ENCODE results near the gene EGF. TPM values are rescaled to one million over a fixed set of nuclear protein-coding genes. Genes with fewer than 3 reads are reported as not detected.

The EGF gene
- total and polyA plus RNA-seq, 12 donors, result 0.54 to 16.4 (median 11.7) TPM

GRCh38 chr4:109977854-109978501 lies 65.3 kb downstream of the EGF start:
- Histone ChIP-seq H3K4me1 (peaks cover 0 to 8% (median 0%) of the 10 kb centered on the region in 9 donors), H3K9me3 (no peaks in the 10 kb centered on the region), H3K27me3 (peaks cover 0 to 4% (median 0%) of the 10 kb centered on the region in 7 donors), H3K4me3 (no peak overlapping the region), H3K36me3 (no peaks in the 10 kb centered on the region), H3K27ac (no peak overlapping the region)
- WGBS, 2 donors, result 86 to 87% methylated on average over 2 of the region's 2 CpGs
- no peak for DNase-seq
- ATAC-seq, result no peak
- peak; percentile 29 to 81 (median 72) for TF ChIP-seq CTCF (IDR thresholded peaks at IDR 0.05)
- intact Hi-C loops (cut with DNase I), result loop anchor here (1.0 to 10.0 kb wide), 8 partner anchors 143 to 1323 kb away; partner anchors contain the start of genes CASP6 (in 1 of the 10), GAR1 (in 1 of the 10) and OSTC (in 1 of the 10)

GRCh38 chr4:109978704-109979454 lies 66.2 kb downstream of the EGF start:
- Histone ChIP-seq H3K9me3 (no peaks in the 10 kb centered on the region), H3K27ac (no peak overlapping the region), H3K36me3 (no peaks in the 10 kb centered on the region), H3K4me1 (peaks cover 0 to 8% (median 0%) of the 10 kb centered on the region in 9 donors), H3K4me3 (no peak overlapping the region), H3K27me3 (peaks cover 0 to 4% (median 0%) of the 10 kb centered on the region in 7 donors)
- DNase-seq (no peak), ATAC-seq (no peak)
- no peak for TF ChIP-seq CTCF (IDR thresholded peaks at IDR 0.05)
- 63 to 67% methylated on average over 5 of the region's 5 CpGs for WGBS, 2 donors
- intact Hi-C loops (cut with DNase I), result loop anchor here (1.0 to 10.0 kb wide), 8 partner anchors 144 to 1324 kb away; partner anchors contain the start of genes CASP6 (in 1 of the 10), GAR1 (in 1 of the 10) and OSTC (in 1 of the 10)

DNA sequence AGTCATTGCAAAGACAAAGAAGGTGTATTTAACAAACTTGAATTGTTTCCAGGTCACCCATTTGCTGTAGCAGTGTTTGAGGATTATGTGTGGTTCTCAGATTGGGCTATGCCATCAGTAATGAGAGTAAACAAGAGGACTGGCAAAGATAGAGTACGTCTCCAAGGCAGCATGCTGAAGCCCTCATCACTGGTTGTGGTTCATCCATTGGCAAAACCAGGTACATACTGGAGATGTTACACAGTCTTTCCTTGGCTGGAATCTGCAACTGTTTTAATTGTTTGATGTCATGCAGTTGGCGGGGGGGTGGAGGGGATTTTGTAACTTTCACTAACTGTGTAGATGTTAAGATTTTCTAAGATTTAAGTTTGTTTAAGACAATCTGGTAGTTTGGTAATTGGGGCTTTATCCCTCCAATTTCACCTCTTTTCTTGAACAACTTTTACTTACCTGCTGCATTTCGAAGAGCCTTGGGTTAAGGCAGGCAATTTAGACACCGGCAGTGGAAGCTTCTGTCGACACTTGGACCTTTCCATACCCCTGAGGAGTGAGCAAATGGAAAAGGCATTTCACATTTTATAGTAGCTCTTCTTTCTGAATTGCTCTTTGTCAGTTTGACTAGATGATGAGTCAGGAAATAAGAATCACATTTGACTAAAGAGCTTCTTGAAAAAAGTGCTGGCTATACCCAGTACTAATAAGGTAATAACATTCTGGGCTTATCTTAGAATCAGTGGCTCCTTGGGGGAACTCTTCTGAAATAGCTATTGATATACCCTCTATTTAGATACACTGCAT lies 67.4 kb downstream of the EGF start:
- no peak for TF ChIP-seq CTCF (IDR thresholded peaks at IDR 0.05)
- Histone ChIP-seq H3K36me3 (no peaks in the 10 kb centered on the region), H3K9me3 (no peaks in the 10 kb centered on the region), H3K4me3 (no peak overlapping the region), H3K4me1 (peaks cover 0 to 8% (median 0%) of the 10 kb centered on the region in 9 donors), H3K27ac (no peak overlapping the region), H3K27me3 (peaks cover 0 to 4% (median 0%) of the 10 kb centered on the region in 7 donors)
- 72 to 77% methylated on average over 5 of the region's 5 CpGs for WGBS, 2 donors
- intact Hi-C loops (cut with DNase I), result loop anchor here (2.0 to 10.0 kb wide), 7 partner anchors 145 to 1325 kb away; partner anchors contain the start of genes CASP6 (in 1 of the 10), GAR1 (in 1 of the 10) and OSTC (in 1 of the 10)
- DNase-seq (no peak), ATAC-seq (no peak)

DNA sequence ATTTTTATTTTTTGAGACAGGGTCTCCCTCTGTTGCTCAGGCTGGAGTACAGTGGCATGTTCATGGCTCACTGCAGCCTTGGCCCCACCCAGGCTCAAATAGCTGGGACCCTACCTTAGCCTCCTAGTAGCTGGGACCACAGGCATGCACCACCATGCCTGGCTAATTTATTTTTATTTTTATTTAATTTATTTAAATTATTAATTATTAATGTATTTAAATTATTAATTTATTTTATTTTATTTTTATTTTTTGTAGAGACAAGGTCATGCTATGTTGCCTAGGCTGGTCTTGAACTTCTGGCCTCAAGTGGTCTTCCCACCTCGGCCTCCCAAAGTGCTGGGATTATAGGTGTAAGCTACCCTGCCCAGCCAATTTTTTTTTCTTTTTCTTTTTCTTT lies 69.3 kb downstream of the EGF start:
- 96 to 100% methylated on average over 1 of the region's 1 CpG for WGBS, 2 donors

More for the DNA sequence above, 69.3 kb downstream of the EGF start:
- Histone ChIP-seq H3K4me1 (peaks cover 0 to 8% (median 0%) of the 10 kb centered on the region in 9 donors), H3K27ac (no peak overlapping the region), H3K9me3 (no peaks in the 10 kb centered on the region), H3K4me3 (no peak overlapping the region), H3K36me3 (no peaks in the 10 kb centered on the region), H3K27me3 (peaks cover 0 to 4% (median 0%) of the 10 kb centered on the region in 7 donors)
- intact Hi-C loops (cut with DNase I), result no loop called here
- ATAC-seq (no peak), DNase-seq (no peak)
- TF ChIP-seq CTCF (IDR thresholded peaks at IDR 0.05), result no peak
